ENCODE data around the gene DUS1L.
A peak's percentile ranks its signal among the peaks of the same experiment; 100 is the strongest.

Gene DUS1L

DNA sequence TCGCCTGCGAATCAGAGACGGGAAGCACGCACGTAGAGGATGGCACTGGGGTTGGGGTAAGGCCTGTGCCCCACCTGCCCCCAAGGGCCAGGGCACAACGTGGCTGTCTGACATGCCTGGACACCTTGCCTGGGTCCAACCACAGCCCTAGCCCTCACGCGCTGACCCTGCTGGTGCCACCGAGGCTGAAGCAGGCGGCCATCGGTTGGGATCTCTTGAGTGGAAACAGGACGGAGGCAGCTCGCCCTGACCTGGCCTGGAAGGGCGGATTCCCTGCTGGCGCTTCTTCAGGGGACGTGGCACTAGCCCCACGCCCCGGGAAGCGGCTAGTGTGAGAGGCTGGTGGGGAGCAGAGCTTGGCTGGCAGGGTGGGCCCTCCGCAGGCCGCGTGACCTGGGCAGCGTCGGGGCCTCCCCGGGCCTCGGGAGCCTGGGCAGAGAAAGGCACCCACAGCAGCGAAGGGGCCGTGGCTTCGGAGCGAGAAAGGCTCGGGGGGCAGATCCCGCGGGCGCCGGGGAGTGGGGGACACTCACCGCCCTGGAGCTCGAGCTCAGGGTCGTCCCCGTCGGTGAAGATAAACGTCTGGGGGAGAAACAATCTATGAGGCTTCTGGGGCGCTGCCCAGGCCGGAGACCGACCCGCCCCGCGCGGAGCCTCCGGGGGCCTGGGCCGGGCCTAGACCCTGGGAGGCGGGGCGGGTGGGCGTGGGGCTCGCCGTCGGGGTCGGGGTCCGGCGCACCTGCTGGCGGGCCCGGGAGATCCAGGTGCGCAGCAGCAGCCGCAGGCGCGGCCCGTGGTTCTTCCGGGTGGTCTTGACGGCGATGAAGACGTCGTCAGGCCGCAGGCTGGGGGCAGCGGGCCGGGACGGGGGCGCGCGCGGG lies 14.6 kb downstream of the DUS1L start:
- no peaks in the 10 kb centered on the region for H3K9me3 Mint-ChIP-seq
- DNase-seq (ENCODE audit: low spot score in 2 of 2) (no peak), ATAC-seq (replicated peaks; ENCODE audit: extremely low read depth, poor library complexity, severe bottlenecking) (peak; percentile 8)
- peaks cover 5% of the 10 kb centered on the region for H3K36me3 Mint-ChIP-seq (ENCODE audit: insufficient read depth)
- peak overlapping the region; percentile 86 for H3K4me3 Mint-ChIP-seq
- peak overlapping the region; percentile 51 for H3K27ac Mint-ChIP-seq (ENCODE audit: low read depth)
- H3K27me3 Mint-ChIP-seq, result no peaks in the 10 kb centered on the region
- peaks cover 5% of the 10 kb centered on the region for H3K4me1 Mint-ChIP-seq

DNA sequence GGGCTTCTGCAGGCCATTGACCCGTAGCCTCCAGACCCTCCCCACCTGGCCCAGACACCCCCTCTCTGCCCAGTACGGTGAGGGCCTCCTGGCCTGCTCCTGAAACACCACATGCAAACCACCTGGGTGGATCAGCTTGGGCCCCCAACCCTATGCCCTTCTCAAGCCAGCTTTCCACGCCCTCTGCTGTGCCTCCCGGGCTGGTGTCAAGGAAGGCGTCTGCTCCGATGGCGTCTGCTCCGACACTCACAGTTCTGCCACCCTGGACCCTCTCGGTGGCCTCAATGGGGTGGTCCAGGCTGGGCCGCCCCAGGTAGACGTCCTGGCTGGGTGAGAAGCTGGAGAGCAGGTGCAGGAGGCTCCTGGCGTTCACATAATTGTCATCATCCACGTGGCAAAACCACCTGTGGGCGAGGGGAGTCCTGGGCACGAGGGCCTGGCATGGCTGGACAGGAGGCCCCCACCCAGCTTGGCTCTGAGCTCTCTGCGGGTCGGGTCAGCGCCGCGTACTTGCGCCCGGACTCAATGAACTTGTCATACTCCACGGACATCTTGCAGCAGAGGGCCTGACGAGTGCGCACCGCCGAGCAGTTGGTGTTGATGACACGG lies 15.3 kb downstream of the DUS1L start:
- H3K36me3 Mint-ChIP-seq (ENCODE audit: insufficient read depth), result peaks cover 3% of the 10 kb centered on the region
- no peak for DNase-seq (ENCODE audit: low spot score in 2 of 2)
- peak overlapping the region; percentile 86 for H3K4me3 Mint-ChIP-seq
- no peak for ATAC-seq (replicated peaks; ENCODE audit: extremely low read depth, poor library complexity, severe bottlenecking)
- H3K4me1 Mint-ChIP-seq, result peaks cover 5% of the 10 kb centered on the region
- no peaks in the 10 kb centered on the region for H3K27me3 Mint-ChIP-seq
- no peaks in the 10 kb centered on the region for H3K9me3 Mint-ChIP-seq
- H3K27ac Mint-ChIP-seq (ENCODE audit: low read depth), result peak overlapping the region; percentile 51

DNA sequence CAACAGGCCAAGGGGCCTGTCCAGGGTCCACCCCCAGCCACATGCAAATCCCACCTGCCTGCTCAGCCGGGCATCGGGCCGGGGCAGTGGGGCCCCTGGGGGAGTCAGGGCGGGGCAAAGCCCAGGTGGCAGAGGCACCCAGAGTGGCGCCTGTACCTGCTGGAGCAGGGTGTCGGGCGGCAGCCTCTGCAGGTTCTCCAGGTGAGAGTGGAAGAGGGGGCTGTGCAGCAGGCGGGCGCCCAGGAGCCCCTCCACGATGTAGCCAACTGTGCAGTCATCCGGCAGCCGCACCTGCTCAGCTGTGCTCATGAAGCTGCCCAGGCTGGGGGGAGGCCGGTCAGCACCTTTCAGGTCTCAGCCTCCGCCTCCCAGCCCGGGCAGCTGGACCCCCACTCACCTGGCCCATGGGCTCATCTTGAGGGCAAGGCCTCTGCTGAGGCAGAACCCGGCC lies 16.1 kb downstream of the DUS1L start:
- Mint-ChIP-seq H3K36me3 (ENCODE audit: insufficient read depth) (peaks cover 3% of the 10 kb centered on the region), H3K4me1 (peaks cover 5% of the 10 kb centered on the region), H3K27me3 (no peaks in the 10 kb centered on the region), H3K27ac (ENCODE audit: low read depth) (no peak overlapping the region), H3K4me3 (no peak overlapping the region), H3K9me3 (no peaks in the 10 kb centered on the region)
- ATAC-seq (replicated peaks; ENCODE audit: extremely low read depth, poor library complexity, severe bottlenecking), result no peak
- no peak for DNase-seq (ENCODE audit: low spot score in 2 of 2)

DNA sequence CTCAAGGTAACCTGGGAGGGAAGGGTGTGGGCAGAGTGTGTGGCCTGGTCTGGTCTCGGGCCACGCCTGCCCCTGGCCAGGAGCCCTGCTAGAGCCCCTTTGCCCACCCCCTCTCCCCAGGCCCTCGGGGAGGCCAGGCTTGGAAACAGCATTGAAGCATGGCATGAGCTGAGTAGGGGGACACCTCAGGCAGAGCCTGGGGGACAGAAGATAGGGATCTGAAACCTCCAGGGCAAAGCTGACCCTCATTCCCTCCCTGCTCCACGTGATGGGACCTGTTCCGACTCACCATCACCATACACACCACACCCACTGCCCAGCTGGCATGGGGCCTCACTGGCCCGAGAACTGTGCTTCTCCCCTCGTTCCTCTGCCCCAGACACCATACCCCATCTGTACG lies 16.5 kb downstream of the DUS1L start:
- ATAC-seq (replicated peaks; ENCODE audit: extremely low read depth, poor library complexity, severe bottlenecking) (no peak), DNase-seq (ENCODE audit: low spot score in 2 of 2) (no peak)
- no peaks in the 10 kb centered on the region for H3K27me3 Mint-ChIP-seq
- no peaks in the 10 kb centered on the region for H3K9me3 Mint-ChIP-seq
- peaks cover 5% of the 10 kb centered on the region for H3K4me1 Mint-ChIP-seq
- H3K36me3 Mint-ChIP-seq (ENCODE audit: insufficient read depth), result peaks cover 3% of the 10 kb centered on the region
- H3K27ac Mint-ChIP-seq (ENCODE audit: low read depth), result no peak overlapping the region
- H3K4me3 Mint-ChIP-seq, result no peak overlapping the region

GRCh38 chr17:82048571-82048971 lies 17.0 kb downstream of the DUS1L start:
- ATAC-seq (replicated peaks; ENCODE audit: extremely low read depth, poor library complexity, severe bottlenecking) (no peak), DNase-seq (ENCODE audit: low spot score in 2 of 2) (no peak)
- peaks cover 3% of the 10 kb centered on the region for H3K36me3 Mint-ChIP-seq (ENCODE audit: insufficient read depth)
- peaks cover 5% of the 10 kb centered on the region for H3K4me1 Mint-ChIP-seq
- no peaks in the 10 kb centered on the region for H3K27me3 Mint-ChIP-seq
- H3K4me3 Mint-ChIP-seq, result no peak overlapping the region
- peak overlapping the region; percentile 80 for H3K27ac Mint-ChIP-seq (ENCODE audit: low read depth)
- no peaks in the 10 kb centered on the region for H3K9me3 Mint-ChIP-seq

- Mint-ChIP-seq H3K9me3 (no peaks in the 10 kb centered on the region), H3K27ac (ENCODE audit: low read depth) (peak overlapping the region; percentile 80), H3K36me3 (ENCODE audit: insufficient read depth) (peaks cover 3% of the 10 kb centered on the region), H3K4me1 (peaks cover 5% of the 10 kb centered on the region), H3K4me3 (no peak overlapping the region), H3K27me3 (no peaks in the 10 kb centered on the region)
- DNase-seq (ENCODE audit: low spot score in 2 of 2) (no peak), ATAC-seq (replicated peaks; ENCODE audit: extremely low read depth, poor library complexity, severe bottlenecking) (no peak)
Measured at GRCh38 chr17:82047914-82048570, 17.6 kb downstream of the DUS1L start.

DNA sequence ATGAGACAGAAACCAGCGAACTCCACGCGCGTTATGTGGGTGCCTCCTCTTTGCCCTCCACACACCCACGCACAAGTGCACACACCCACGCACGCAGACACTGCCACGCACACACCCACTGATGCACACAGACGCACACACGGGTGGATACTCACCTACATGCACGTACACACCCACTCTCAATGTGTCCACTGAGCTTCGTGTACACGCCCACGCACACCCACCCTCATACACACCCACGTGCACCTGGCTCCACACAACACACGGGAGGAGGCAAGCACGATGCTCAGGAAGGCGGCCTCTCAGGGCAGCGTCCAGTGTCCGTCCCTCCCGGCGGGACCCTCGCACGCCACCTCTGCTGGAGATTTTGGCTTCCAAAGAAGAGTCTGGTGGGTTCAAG lies 18.2 kb downstream of the DUS1L start:
- Mint-ChIP-seq H3K4me1 (peaks cover 5% of the 10 kb centered on the region), H3K4me3 (no peak overlapping the region), H3K27ac (ENCODE audit: low read depth) (no peak overlapping the region), H3K9me3 (no peaks in the 10 kb centered on the region), H3K36me3 (ENCODE audit: insufficient read depth) (peaks cover 3% of the 10 kb centered on the region), H3K27me3 (no peaks in the 10 kb centered on the region)
- DNase-seq (ENCODE audit: low spot score in 2 of 2), result no peak
- ATAC-seq (replicated peaks; ENCODE audit: extremely low read depth, poor library complexity, severe bottlenecking), result no peak

- no peak for DNase-seq (ENCODE audit: low spot score in 2 of 2)
- H3K27ac Mint-ChIP-seq (ENCODE audit: low read depth), result no peak overlapping the region
- no peaks in the 10 kb centered on the region for H3K9me3 Mint-ChIP-seq
- peaks cover 3% of the 10 kb centered on the region for H3K36me3 Mint-ChIP-seq (ENCODE audit: insufficient read depth)
- no peaks in the 10 kb centered on the region for H3K27me3 Mint-ChIP-seq
- H3K4me3 Mint-ChIP-seq, result no peak overlapping the region
- ATAC-seq (replicated peaks; ENCODE audit: extremely low read depth, poor library complexity, severe bottlenecking), result no peak
- peaks cover 5% of the 10 kb centered on the region for H3K4me1 Mint-ChIP-seq
Measured at GRCh38 chr17:82046903-82047302, 18.7 kb downstream of the DUS1L start.

GRCh38 chr17:82045936-82046484 lies 19.6 kb downstream of the DUS1L start:
- no peak for ATAC-seq (replicated peaks; ENCODE audit: extremely low read depth, poor library complexity, severe bottlenecking)
- Mint-ChIP-seq H3K9me3 (no peaks in the 10 kb centered on the region), H3K4me1 (peaks cover 4% of the 10 kb centered on the region), H3K27ac (ENCODE audit: low read depth) (no peak overlapping the region), H3K4me3 (no peak overlapping the region), H3K27me3 (no peaks in the 10 kb centered on the region), H3K36me3 (ENCODE audit: insufficient read depth) (peaks cover 3% of the 10 kb centered on the region)
- DNase-seq (ENCODE audit: low spot score in 2 of 2), result no peak

DNA sequence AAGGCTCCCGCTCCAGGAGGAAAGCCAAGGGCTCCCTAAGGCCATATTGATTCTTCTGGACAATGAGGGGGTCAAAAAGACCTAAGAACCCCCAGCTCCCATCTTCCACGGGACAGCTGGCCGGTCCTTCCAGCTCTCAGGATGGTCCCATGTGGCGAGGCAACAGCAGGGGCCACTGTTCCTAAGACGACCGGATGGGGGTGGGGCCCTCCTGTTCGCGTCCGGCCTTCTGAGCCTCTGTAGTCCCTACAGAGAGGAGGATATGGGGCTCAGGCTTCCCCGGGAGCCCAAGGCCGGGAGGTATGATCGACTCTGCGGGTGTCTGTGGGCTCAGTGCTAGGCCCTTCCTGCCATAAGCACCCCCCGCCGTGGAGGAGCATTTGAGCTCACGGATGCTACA lies 22.1 kb downstream of the DUS1L start:
- no peak for ATAC-seq (replicated peaks; ENCODE audit: extremely low read depth, poor library complexity, severe bottlenecking)
- H3K9me3 Mint-ChIP-seq, result no peaks in the 10 kb centered on the region
- no peak for DNase-seq (ENCODE audit: low spot score in 2 of 2)
- no peaks in the 10 kb centered on the region for H3K4me1 Mint-ChIP-seq
- H3K27me3 Mint-ChIP-seq, result no peaks in the 10 kb centered on the region
- H3K4me3 Mint-ChIP-seq, result no peak overlapping the region
- peaks cover 3% of the 10 kb centered on the region for H3K36me3 Mint-ChIP-seq (ENCODE audit: insufficient read depth)
- H3K27ac Mint-ChIP-seq (ENCODE audit: low read depth), result no peak overlapping the region

- Mint-ChIP-seq H3K27me3 (no peaks in the 10 kb centered on the region), H3K9me3 (no peaks in the 10 kb centered on the region), H3K36me3 (ENCODE audit: insufficient read depth) (peaks cover 3% of the 10 kb centered on the region), H3K27ac (ENCODE audit: low read depth) (no peak overlapping the region), H3K4me1 (peaks cover 5% of the 10 kb centered on the region), H3K4me3 (no peak overlapping the region)
- ATAC-seq (replicated peaks; ENCODE audit: extremely low read depth, poor library complexity, severe bottlenecking) (no peak), DNase-seq (ENCODE audit: low spot score in 2 of 2) (no peak)
Measured at GRCh38 chr17:82042649-82043048, 23.0 kb downstream of the DUS1L start.

DNA sequence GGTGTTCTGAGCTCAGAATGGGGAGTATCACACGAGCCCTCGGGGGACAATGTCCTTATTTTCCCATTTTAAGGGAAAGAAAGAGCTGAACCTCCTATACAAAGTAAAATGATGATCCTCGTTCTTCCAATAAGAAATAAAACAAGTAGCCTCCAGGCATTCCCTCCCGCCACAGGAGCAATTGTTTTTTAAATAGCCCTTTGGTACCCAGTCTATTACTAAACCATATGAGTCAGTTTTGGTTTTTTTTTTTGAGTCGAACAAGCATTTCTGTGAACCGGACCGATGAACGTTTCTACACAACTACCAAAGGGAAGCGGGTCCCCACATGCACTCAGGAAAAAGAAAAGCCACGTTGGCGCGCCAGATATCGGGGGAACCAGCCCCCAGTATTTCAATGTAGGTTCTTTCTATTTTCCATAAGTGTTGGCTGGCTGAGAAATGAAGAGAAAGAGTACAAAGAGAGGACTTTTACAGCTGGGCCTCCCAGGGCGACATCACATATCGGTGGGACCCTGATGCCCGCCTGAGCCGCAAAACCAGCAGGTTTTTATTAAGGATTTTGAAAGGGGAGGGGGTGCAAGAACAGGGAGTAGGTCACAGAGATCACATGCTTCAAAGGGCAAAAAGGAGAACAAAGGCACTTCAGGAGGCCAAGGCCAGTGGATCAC lies 24.3 kb downstream of the DUS1L start:
- no peak for DNase-seq (ENCODE audit: low spot score in 2 of 2)
- H3K4me3 Mint-ChIP-seq, result no peak overlapping the region
- H3K4me1 Mint-ChIP-seq, result peaks cover 9% of the 10 kb centered on the region
- H3K36me3 Mint-ChIP-seq (ENCODE audit: insufficient read depth), result peaks cover 2% of the 10 kb centered on the region
- H3K27ac Mint-ChIP-seq (ENCODE audit: low read depth), result no peak overlapping the region
- H3K9me3 Mint-ChIP-seq, result no peaks in the 10 kb centered on the region
- no peaks in the 10 kb centered on the region for H3K27me3 Mint-ChIP-seq
- no peak for ATAC-seq (replicated peaks; ENCODE audit: extremely low read depth, poor library complexity, severe bottlenecking)

Measured in central memory CD8-positive, alpha-beta T cell (primary cell).